A549 (cell line): ENCODE data around the gene EXT2. TPM values are rescaled to one million over a fixed set of nuclear protein-coding genes. Genes with fewer than 3 reads are reported as not detected.

Experiments used
- ATAC-seq, 2 experiments: fragments of 200-7000 bp in 1 of 2; fragments of >200 bp in 1 of 2; cut with Nextera tagmentation in 1 of 2; cut with Tn5 transposase in 1 of 2; 3 replicates each; pipeline versions ENCODE4 v1.8.0 to v1.9.1; 2018 to 2020; ENCODE audit warnings: mild to moderate bottlenecking in 1 of 2, moderate library complexity in 1 of 2
- CTCF ChIA-PET: fragments of 300-600 bp; sonication (Branson Sonifier 250); formaldehyde crosslinking; extraction: SDS; loops from one replicate; lab custom pipeline; 2021; ENCODE audit warnings: antibody characterized with exemption, inconsistent platforms; lab: Yijun Ruan, JAX
- POLR2A ChIA-PET: fragments of 350-600 bp; formaldehyde crosslinking; extraction: SDS; loops from one replicate; lab custom pipeline; 2021; ENCODE audit warnings: antibody characterized with exemption, inconsistent platforms; lab: Yijun Ruan, JAX
- DNase-seq, 2 experiments: peaks; one replicate each; pipeline versions ENCODE4 v3.0.0 to v3.0.0-alpha.2; 2011 to 2016; ENCODE audit warnings: low read depth in 1 of 2, low spot score in 1 of 2
- FAIRE-seq: peaks from 2 replicates; lab custom pipeline; 2011; peaks lifted over from hg19 to GRCh38; lab: Jason Lieb, UNC
- H3K27ac ChIP-seq, 2 experiments: fragments of >200 bp; sonication (Bioruptor Twin); formaldehyde crosslinking; 3 replicates each; pipeline ENCODE4 v1.5.1; 2016 to 2017
- H3K4me1 ChIP-seq: fragments of >200 bp; sonication (Bioruptor Twin); formaldehyde crosslinking; 3 replicates; pipeline ENCODE4 v1.6.1; 2016
- H3K4me2 ChIP-seq: fragments of >200 bp; sonication (Bioruptor Twin); formaldehyde crosslinking; 3 replicates; pipeline ENCODE4 v1.6.1; 2016
- H3K4me3 ChIP-seq: fragments of >200 bp; sonication (Bioruptor Twin); formaldehyde crosslinking; 3 replicates; pipeline ENCODE4 v1.5.1; 2016
- H3K9me3 ChIP-seq: fragments of >200 bp; sonication (Bioruptor Twin); formaldehyde crosslinking; 3 replicates; pipeline ENCODE4 v1.6.1; 2016
- BHLHE40 ChIP-seq: IDR thresholded peaks from 2 replicates; pipeline ENCODE4 v1.6.1; 2012; ENCODE audit warnings: low read depth, low read length, inconsistent platforms
- CHD4 ChIP-seq: fragments of 200-600 bp; sonication (generic); IDR thresholded peaks from 2 replicates; pipeline ENCODE4 v1.6.1; 2016; ENCODE audit warnings: antibody characterized with exemption, mild to moderate bottlenecking, borderline replicate concordance
- E2F6 ChIP-seq: IDR thresholded peaks from 2 replicates; pipeline ENCODE4 v1.6.1; 2012; ENCODE audit warnings: low read depth, borderline replicate concordance
- ESRRA ChIP-seq: fragments of 150-350 bp; IDR thresholded peaks from 2 replicates; pipeline ENCODE4 v1.6.1; 2014; ENCODE audit warnings: mild to moderate bottlenecking, low read length, borderline replicate concordance
- FOSL2 ChIP-seq, 2 experiments: fragments of 450-650 bp in 1 of 2; fragments of >200 bp in 1 of 2; sonication (Bioruptor Twin) in 1 of 2; formaldehyde crosslinking; IDR thresholded peaks; 2 replicates each; pipeline versions ENCODE4 v1.5.0 to v1.6.1; 2016 to 2020; ENCODE audit warnings: mild to moderate bottlenecking in 1 of 2, moderate library complexity in 1 of 2
- FOXS1 ChIP-seq: fragments of 250-450 bp; sonication (Bioruptor Pico); IDR thresholded peaks from 2 replicates; pipeline ENCODE4 v1.5.0; 2020; ENCODE audit warnings: mild to moderate bottlenecking, moderate library complexity
- GATA3 ChIP-seq: IDR thresholded peaks from 2 replicates; pipeline ENCODE4 v1.6.1; 2012; ENCODE audit warnings: borderline replicate concordance
- HDAC2 ChIP-seq: fragments of 200-600 bp; sonication (generic); IDR thresholded peaks from 2 replicates; pipeline ENCODE4 v1.6.1; 2016
- HES2 ChIP-seq: fragments of >200 bp; sonication (Bioruptor Twin); formaldehyde crosslinking; IDR thresholded peaks from 2 replicates; pipeline ENCODE4 v1.6.1; 2016
- HEYL ChIP-seq: fragments of 250-450 bp; sonication (Bioruptor Pico); IDR thresholded peaks from 2 replicates; pipeline ENCODE4 v1.8.0; 2021; ENCODE audit warnings: mild to moderate bottlenecking, moderate library complexity
- HOXA7 ChIP-seq: fragments of 250-450 bp; sonication (Bioruptor Pico); IDR thresholded peaks from 2 replicates; pipeline ENCODE4 v1.5.0; 2020; ENCODE audit warnings: mild to moderate bottlenecking, moderate library complexity
- HOXB13 ChIP-seq: fragments of 250-450 bp; sonication (Bioruptor Pico); IDR thresholded peaks from 2 replicates; pipeline ENCODE4 v1.5.0; 2020; ENCODE audit warnings: low read depth, mild to moderate bottlenecking, moderate library complexity
- HOXB5 ChIP-seq: fragments of 250-450 bp; sonication (Bioruptor Pico); IDR thresholded peaks from 2 replicates; pipeline ENCODE4 v1.5.0; 2020; ENCODE audit warnings: mild to moderate bottlenecking, moderate library complexity
- JUNB ChIP-seq: fragments of >200 bp; sonication (Bioruptor Twin); formaldehyde crosslinking; IDR thresholded peaks from 2 replicates; pipeline ENCODE4 v1.6.1; 2016
- KDM5A ChIP-seq: fragments of 200-600 bp; sonication (generic); IDR thresholded peaks from 2 replicates; pipeline ENCODE4 v1.6.1; 2016; ENCODE audit warnings: antibody characterized with exemption, mild to moderate bottlenecking
- MAFK ChIP-seq: fragments of 450-650 bp; IDR thresholded peaks from 2 replicates; pipeline ENCODE4 v1.6.1; 2014; ENCODE audit not compliant: partially characterized antibody
- MYC ChIP-seq: IDR thresholded peaks from 2 replicates; pipeline ENCODE4 v1.6.1; 2012; ENCODE audit warnings: mild to moderate bottlenecking, inconsistent platforms, low read length, improper control_type of control experiment, borderline replicate concordance
- PHF8 ChIP-seq: fragments of 200-600 bp; sonication (generic); IDR thresholded peaks from 2 replicates; pipeline ENCODE4 v1.6.1; 2016; ENCODE audit warnings: low read depth, mild to moderate bottlenecking, antibody characterized with exemption, moderate library complexity, borderline replicate concordance
- RAD21 ChIP-seq, 2 experiments: fragments of >200 bp in 1 of 2; sonication (Bioruptor Twin) in 1 of 2; formaldehyde crosslinking in 1 of 2; IDR thresholded peaks in 1 of 2; conservative IDR thresholded peaks in 1 of 2; 2 replicates in 1 of 2; 3 replicates in 1 of 2; pipeline ENCODE4 v1.6.1; 2012 to 2018; ENCODE audit warnings: inconsistent platforms in 1 of 2
- RCOR1 ChIP-seq: fragments of 150-350 bp; IDR thresholded peaks from 2 replicates; pipeline ENCODE4 v1.6.1; 2014; ENCODE audit warnings: antibody characterized with exemption, low read length, low read depth
- REST ChIP-seq: fragments of 200-600 bp; sonication (generic); IDR thresholded peaks from 2 replicates; pipeline ENCODE4 v1.6.1; 2016; ENCODE audit warnings: antibody characterized with exemption, mild to moderate bottlenecking, moderate library complexity
- RFX5 ChIP-seq: fragments of 450-650 bp; IDR thresholded peaks from 2 replicates; pipeline ENCODE4 v1.7.1; 2014; ENCODE audit warnings: antibody characterized with exemption, mild to moderate bottlenecking, moderate library complexity
- SMC3 ChIP-seq: fragments of >200 bp; sonication (Bioruptor Twin); formaldehyde crosslinking; IDR thresholded peaks from 3 replicates; pipeline ENCODE4 v1.6.1; 2018; ENCODE audit warnings: inconsistent platforms
- USF2 ChIP-seq: fragments of 450-650 bp; IDR thresholded peaks from 2 replicates; pipeline ENCODE4 v1.6.1; 2014; ENCODE audit warnings: antibody characterized with exemption
- ZFP36 ChIP-seq: fragments of 450-650 bp; IDR thresholded peaks from 2 replicates; pipeline ENCODE4 v1.6.1; 2014; ENCODE audit warnings: borderline replicate concordance; ENCODE audit not compliant: partially characterized antibody
- ZNF302 ChIP-seq: fragments of 250-450 bp; sonication (Bioruptor Pico); IDR thresholded peaks from 2 replicates; pipeline ENCODE4 v1.9.0; 2021; ENCODE audit warnings: inconsistent platforms, mild to moderate bottlenecking, moderate library complexity
- WGBS: methylation state at CpG from one replicate; pipeline ENCODE4 v1.1.6; 2017; ENCODE audit errors: missing lambda C conversion rate; 5-methylcytosine and 5-hydroxymethylcytosine counted together
- polyA plus RNA-seq, 4 experiments: library from polyadenylated mRNA; depleted of rRNA in 3 of 4; stranded (reverse); fragments of >200 nt; fragmentation: RNase III in 1 of 4; extraction: RNeasy Plus Mini Kit Qiagen cat#74134 plus additional on column Dnase treatment in 1 of 4; gene quantifications; 2 replicates in 3 of 4; 3 replicates in 1 of 4; pipeline ENCODE4 v1.2.3, GENCODE V29; 2011 to 2017

Gene EXT2
- polyA plus RNA-seq, 2 of the 4 experiments (the other 2 are of a cell fraction), result 56.5 to 77.3 TPM

GRCh38 chr11:44252999-44253602 is 157.6 kb downstream of the EXT2 start (continued):
- TF ChIP-seq PHF8, result no peak
- no peak for TF ChIP-seq RCOR1

- no peak for TF ChIP-seq JUNB
- TF ChIP-seq ZNF302 (CRISPR knock-in tag), result no peak
- TF ChIP-seq MYC, result no peak
- no peak for TF ChIP-seq USF2
- TF ChIP-seq SMC3, result no peak
- TF ChIP-seq HES2, result no peak
- TF ChIP-seq FOSL2 (IDR thresholded peaks at IDR 0.05), result no peak
- no peak for TF ChIP-seq FOSL2 (CRISPR knock-in tag; IDR thresholded peaks at IDR 0.05)
- no peak for TF ChIP-seq REST
- no peak for TF ChIP-seq HDAC2
- no peak for TF ChIP-seq HOXB13 (CRISPR knock-in tag)
- no peak for TF ChIP-seq RFX5
- TF ChIP-seq HOXA7 (CRISPR knock-in tag), result no peak
- TF ChIP-seq HEYL (CRISPR knock-in tag), result no peak
- 56% methylated on average over 6 of the region's 6 CpGs for WGBS
Measured at GRCh38 chr11:44255406-44256071, 160.1 kb downstream of the EXT2 start.

GRCh38 chr11:44256673-44257291 is 161.3 kb downstream of the EXT2 start:
- POLR2A ChIA-PET, result no interaction called here
- 65% methylated on average over 2 of the region's 4 CpGs for WGBS
- no peak for ATAC-seq
- TF ChIP-seq USF2 (no peak), E2F6 (no peak), ESRRA (no peak), ZNF302 (CRISPR knock-in tag) (no peak), HOXA7 (CRISPR knock-in tag) (no peak), KDM5A (no peak), HOXB5 (no peak), MAFK (no peak), GATA3 (no peak), FOXS1 (no peak), RAD21 (conservative IDR thresholded peaks at IDR 0.05 in 1 of 2, IDR thresholded peaks at IDR 0.05 in 1 of 2) (no peak), RCOR1 (no peak), ZFP36 (no peak), BHLHE40 (no peak), CHD4 (no peak)

More at GRCh38 chr11:44255406-44256071, 160.1 kb downstream of the EXT2 start:
- ATAC-seq (no peak; a peak in 2 of 6 replicates), FAIRE-seq (no peak), DNase-seq (no peak)
- Histone ChIP-seq H3K9me3 (peaks cover 19% of the 10 kb centered on the region; the same call in 2 of the 3 replicates), H3K4me1 (no peaks in the 10 kb centered on the region), H3K27ac (no peak overlapping the region), H3K4me2 (no peak overlapping the region), H3K4me3 (no peak overlapping the region)
- ChIA-PET CTCF (interaction anchor here (0.6 kb wide), 1 partner anchor 1518 kb away, joined by 3 read pairs; no protein-coding TSS in a partner anchor), POLR2A (no interaction called here)

More at GRCh38 chr11:44256673-44257291, 161.3 kb downstream of the EXT2 start:
- Histone ChIP-seq H3K9me3 (peaks cover 19% of the 10 kb centered on the region; the same call in 2 of the 3 replicates), H3K4me1 (no peaks in the 10 kb centered on the region), H3K4me2 (no peak overlapping the region), H3K27ac (no peak overlapping the region), H3K4me3 (no peak overlapping the region)
- FAIRE-seq, result no peak
- no peak for DNase-seq
- CTCF ChIA-PET, result interaction anchor here (1.2 to 2.1 kb wide), 4 partner anchors 9 to 30 kb away, joined by 4 to 14 read pairs (median 6); no protein-coding TSS in a partner anchor
